ENCODE results near the gene RRP15. TPM values are rescaled to one million over a fixed set of nuclear protein-coding genes. Genes with fewer than 3 reads are reported as not detected.

RRP15 gene
- total and polyA plus RNA-seq, 9 of the 15 experiments (the other 6 are each of a cell fraction or from before 2014, with no cell fraction given), result 9.5 to 58.1 (median 29.3) TPM

- Histone ChIP-seq H3K27me3 (ENCODE audit: control insufficient read depth in 2 of 2, insufficient read depth in 2 of 2, low read length in 2 of 2) (no peaks in the 10 kb centered on the region), H3K36me3 (ENCODE audit: control insufficient read depth, insufficient read depth, low read length) (no peaks in the 10 kb centered on the region), H4K20me1 (replicated peaks; ENCODE audit: control insufficient read depth, insufficient read depth, low read length) (no peaks in the 10 kb centered on the region), H3K27ac (ENCODE audit: extremely low read depth, low read depth, low read length) (no peak overlapping the region), H3K4me1 (replicated peaks in 1 of 2; ENCODE audit: control insufficient read depth in 2 of 2, insufficient read depth in 2 of 2, low read length in 2 of 2) (peaks cover 0 to 6% of the 10 kb centered on the region in 2 experiments; a peak in 3 of 5 replicates), H2AFZ (ENCODE audit: low read depth, low read length) (no peak overlapping the region), H3K4me3 (no peak overlapping the region), H3K9me1 (ENCODE audit: control insufficient read depth, insufficient read depth, low read length) (no peaks in the 10 kb centered on the region), H3K79me2 (ENCODE audit: control insufficient read depth, insufficient read depth, low read length) (no peaks in the 10 kb centered on the region), H3K9me3 (replicated peaks; ENCODE audit: control insufficient read depth, insufficient read depth, low read depth, low read length) (no peaks in the 10 kb centered on the region), H3K9ac (ENCODE audit: insufficient read depth in 1 of 2, low read depth in 2 of 2, low read length in 2 of 2) (no peak overlapping the region), H3K4me2 (ENCODE audit: insufficient read depth, low read length) (no peak overlapping the region)
- FAIRE-seq (no peak), DNase-seq (ENCODE audit: extremely low read depth in 1 of 4, low spot score in 3 of 4) (no peak), ATAC-seq (no peak)
- ChIA-PET CTCF (ENCODE audit: low intra/inter-chr PET ratio) (no interaction called here), POLR2A (no interaction called here)
- BruUV-seq (replicated peaks), result no TSS peak
- intact Hi-C loops (cut with micrococcal nuclease) (loop anchor here (10.0 kb wide), 1 partner anchor 192 kb away; no protein-coding TSS in a partner anchor), in situ Hi-C loops (cut with MboI) (no loop called here)
- TF ChIP-seq NBN (IDR thresholded peaks at IDR 0.05; ENCODE audit: low read depth), result no peak
- TF ChIP-seq HNRNPL (IDR thresholded peaks at IDR 0.05; ENCODE audit: low read depth, low read length), result no peak
- TF ChIP-seq NFIX (CRISPR knock-in tag; IDR thresholded peaks at IDR 0.05; ENCODE audit: low read depth), result no peak
- TF ChIP-seq MNT (conservative IDR thresholded peaks at IDR 0.05), result no peak
- no peak for TF ChIP-seq IFI16 (CRISPR knock-in tag; IDR thresholded peaks at IDR 0.05)
- no peak for TF ChIP-seq CEBPB (tag; IDR thresholded peaks at IDR 0.05)
- no peak for TF ChIP-seq CHCHD3 (CRISPR knock-in tag; IDR thresholded peaks at IDR 0.05)
- TF ChIP-seq, protein P1, sequence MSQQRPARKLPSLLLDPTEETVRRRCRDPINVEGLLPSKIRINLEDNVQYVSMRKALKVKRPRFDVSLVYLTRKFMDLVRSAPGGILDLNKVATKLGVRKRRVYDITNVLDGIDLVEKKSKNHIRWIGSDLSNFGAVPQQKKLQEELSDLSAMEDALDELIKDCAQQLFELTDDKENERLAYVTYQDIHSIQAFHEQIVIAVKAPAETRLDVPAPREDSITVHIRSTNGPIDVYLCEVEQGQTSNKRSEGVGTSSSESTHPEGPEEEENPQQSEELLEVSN (IDR thresholded peaks at IDR 0.05; ENCODE audit: borderline replicate concordance in 1 of 2, extremely low read depth in 1 of 2, insufficient read depth in 1 of 2, insufficient read length in 1 of 2, low read depth in 1 of 2, low read length in 1 of 2, poor library complexity in 1 of 2, severe bottlenecking in 1 of 2), result no peak
- TF ChIP-seq CCAR2 (IDR thresholded peaks at IDR 0.05; ENCODE audit: low read depth, low read length), result no peak
- TF ChIP-seq CHD4 (IDR thresholded peaks at IDR 0.05; ENCODE audit: insufficient read depth, insufficient replicate concordance, low read depth, low read length, poor library complexity, severe bottlenecking), result no peak
- 0 out of 2 replicates have a peak, but pooled peaks have one; percentile 3 for TF ChIP-seq MAFF (IDR thresholded peaks at IDR 0.05; ENCODE audit: low read length)
- peak; percentile 69 for TF ChIP-seq ZNF316 (IDR thresholded peaks at IDR 0.05)
- peak; percentile 43; the same call in 1 of the 2 replicates for TF ChIP-seq C11orf30 (IDR thresholded peaks at IDR 0.05; ENCODE audit: low read depth)
- TF ChIP-seq ZBTB5 (IDR thresholded peaks at IDR 0.05), result no peak
- 30% methylated on average over 5 of the region's 5 CpGs for WGBS (ENCODE audit: insufficient coverage, low coverage, missing lambda C conversion rate)
These were observed 77.5 kb downstream of the RRP15 start for GRCh38 chr1:218362418-218363076.

All from K562 (cell line).